ENCODE data around the gene PTK6.

Gene PTK6

DNA sequence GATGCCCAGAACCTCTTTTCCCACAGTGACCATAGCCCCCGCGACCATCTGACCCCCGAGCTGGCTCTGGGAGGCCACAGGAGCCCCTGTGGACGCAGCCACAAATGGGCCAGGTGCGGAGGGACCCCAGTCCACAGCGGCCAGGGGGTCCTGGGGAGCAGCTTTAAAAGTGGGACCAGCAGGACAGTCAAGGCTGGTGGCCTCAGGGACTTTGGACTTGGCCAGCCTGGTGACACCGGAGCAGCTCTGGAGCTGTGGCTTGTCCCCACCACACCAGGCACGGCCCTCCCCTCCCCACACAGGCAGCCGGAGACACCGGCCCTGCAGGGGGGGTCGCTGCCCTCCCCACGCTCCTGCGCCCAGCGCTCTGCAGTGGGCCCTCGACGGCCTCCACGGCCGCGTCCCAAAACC lies 20.3 kb upstream of the PTK6 start:
- DNase-seq (ENCODE audit: low read depth in 3 of 3) = no peak

DNA sequence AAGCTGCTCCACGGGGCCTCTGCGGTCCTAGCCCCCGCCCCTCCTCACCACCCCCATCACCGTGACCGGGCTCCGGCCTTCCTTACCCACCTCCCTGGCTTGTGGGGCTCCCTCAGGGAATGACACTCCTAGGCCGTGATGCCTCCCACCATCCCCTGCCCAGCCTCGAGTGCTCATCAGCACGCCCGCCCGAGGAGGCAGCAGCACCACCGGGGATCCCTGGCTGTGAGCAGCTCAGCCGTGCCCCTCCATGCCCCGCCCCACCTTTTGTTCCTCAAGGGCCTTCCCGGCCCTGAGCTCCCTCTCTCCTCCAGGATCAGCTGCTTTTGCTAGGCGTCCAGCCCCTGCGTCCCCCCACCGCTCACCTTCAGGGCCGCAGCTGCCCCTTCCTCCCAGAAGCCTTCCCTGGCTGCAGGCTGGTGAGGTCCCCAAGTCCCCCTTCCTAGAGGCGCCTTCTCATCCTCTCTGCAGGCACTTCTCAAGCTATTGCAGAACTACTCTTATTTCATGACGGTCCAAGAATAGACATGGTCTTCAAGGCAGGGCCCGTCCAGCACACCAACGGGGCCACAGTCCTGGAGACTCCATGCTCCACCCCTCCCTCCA lies 19.8 kb upstream of the PTK6 start:
- no peak for DNase-seq (ENCODE audit: low read depth in 3 of 3)

DNA sequence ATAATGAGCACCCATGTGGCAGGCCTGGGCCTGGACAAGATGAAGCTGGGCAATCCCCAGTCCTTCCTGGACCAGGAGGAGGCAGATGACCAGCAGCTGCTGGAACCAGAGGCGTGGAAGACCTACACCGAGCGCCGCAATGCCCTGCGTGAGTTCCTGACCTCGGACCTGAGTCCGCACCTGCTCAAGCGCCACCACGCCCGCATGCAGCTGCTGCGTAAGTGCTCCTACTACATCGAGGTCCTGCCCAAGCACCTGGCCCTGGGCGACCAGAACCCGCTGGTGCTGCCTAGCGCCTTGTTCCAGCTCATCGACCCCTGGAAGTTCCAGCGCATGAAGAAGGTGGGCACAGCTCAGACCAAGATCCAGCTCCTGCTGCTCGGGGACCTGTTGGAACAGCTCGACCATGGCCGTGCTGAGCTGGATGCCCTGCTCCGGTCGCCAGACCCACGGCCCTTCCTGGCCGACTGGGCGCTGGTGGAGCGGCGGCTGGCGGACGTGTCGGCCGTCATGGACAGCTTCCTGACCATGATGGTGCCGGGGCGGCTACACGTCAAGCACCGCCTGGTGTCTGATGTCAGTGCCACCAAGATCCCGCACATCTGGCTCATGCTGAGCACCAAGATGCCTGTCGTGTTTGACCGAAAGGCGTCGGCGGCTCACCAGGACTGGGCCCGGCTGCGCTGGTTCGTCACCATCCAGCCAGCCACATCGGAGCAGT lies 18.6 kb upstream of the PTK6 start:
- DNase-seq (ENCODE audit: low read depth in 3 of 3) = no peak

DNA sequence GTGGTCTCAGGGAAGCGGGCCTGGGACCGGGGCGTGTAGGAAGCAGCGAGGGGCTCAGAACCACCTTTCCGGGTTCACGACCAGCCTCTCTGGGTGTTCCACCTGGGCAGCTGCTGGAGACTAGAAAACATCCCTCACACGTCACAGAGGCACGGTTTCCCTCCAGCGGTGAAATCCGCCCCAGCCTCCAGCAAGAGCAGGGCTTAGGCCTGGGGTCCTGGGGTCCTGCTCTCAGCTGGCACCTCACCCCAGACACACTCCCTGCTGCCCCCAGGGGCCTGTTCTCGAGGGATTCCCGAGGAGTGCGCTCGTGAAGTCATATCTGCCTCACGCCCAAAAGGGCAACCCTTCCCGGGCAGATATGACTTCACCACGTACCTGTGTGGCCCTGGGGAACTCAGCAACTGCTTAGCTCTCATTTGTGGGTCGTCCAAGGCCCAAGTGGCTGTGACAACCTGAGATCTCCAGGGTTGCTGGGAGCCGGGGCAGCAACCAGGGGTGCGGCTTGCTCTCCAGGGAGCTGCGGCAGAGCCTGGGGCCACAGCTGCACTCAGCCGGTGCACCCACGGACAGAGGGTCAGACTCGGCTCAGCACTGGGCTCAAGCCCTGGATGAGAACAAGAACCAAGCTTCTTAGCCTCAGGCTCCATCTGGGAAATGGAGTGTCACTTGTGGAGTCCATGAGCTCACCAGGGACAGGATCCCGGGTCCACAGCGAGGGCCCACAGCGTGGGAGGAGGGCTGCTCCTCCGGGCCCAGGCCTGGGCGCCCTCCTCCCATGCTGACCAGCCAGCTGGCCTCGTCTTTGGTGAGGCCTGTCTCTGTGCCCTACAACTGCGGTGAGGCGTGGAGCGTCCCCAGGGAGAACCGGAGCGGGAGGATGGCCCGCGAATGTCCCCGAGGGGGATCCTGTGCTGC lies 17.4 kb upstream of the PTK6 start:
- no peak for DNase-seq (ENCODE audit: low read depth in 3 of 3)

DNA sequence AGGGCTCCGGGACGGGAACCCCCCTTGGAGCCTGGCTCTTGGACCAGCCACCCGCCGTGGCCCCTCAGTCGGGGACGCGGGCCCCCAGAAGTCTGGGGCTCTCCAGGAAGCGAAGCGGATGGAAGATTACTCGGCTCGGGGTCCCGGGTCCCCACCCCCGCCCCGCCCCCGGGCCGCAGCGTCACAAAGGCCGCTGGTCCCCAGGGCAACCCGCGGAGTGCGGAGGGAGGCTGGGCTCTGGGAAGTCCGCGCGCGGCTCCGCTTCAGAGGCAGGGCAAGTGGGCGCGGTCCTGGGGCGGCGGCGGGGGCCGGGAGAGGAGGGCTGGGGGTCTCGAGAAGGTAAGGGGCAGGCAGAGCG lies 16.7 kb upstream of the PTK6 start, which contains the start of gene FNDC11:
Gene FNDC11 (plus strand): TSS at position 227 of the 358 bp plus-strand sequence. CDS start 1,505 bp downstream, outside the sequence.
- DNase-seq (ENCODE audit: low read depth in 3 of 3) = peak; percentile 27 to 50 (median 37)

DNA sequence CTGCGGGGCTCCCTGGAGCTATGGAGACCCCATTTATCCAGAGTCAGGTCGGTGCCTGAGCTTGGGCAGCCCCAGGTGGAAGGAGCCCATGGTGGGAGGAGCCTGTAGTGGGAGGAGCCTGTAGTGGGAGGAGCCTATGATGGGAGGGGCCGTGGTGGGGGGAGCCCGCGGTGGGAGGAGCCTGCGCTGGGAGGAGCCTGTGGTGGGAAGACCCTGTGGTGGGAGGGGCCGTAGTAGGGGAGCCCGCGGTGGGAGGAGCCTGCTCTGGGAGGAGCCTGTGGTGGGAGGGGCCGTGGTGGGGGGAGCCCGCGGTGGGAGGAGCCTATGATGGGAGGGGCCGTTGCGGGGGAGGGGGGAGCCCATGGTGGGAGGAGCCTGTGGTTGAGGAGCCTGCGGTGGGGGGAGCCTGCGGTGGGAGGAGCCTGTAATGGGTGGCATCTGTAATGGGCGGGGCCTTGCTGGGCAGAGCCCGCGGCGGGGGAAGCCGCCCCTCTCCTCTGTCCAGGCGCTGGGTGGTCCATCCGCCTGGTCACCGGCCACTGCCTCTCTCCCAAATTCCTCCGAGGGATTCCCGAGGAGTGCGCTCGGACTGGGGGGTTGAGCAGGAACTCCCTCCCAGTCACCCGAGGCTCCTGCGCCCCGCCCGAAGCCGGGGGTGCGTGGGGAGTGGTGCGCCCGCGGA lies 16.2 kb upstream of the PTK6 start:
- peak; percentile 68 to 92 (median 78) for DNase-seq (ENCODE audit: low read depth in 3 of 3)

DNA sequence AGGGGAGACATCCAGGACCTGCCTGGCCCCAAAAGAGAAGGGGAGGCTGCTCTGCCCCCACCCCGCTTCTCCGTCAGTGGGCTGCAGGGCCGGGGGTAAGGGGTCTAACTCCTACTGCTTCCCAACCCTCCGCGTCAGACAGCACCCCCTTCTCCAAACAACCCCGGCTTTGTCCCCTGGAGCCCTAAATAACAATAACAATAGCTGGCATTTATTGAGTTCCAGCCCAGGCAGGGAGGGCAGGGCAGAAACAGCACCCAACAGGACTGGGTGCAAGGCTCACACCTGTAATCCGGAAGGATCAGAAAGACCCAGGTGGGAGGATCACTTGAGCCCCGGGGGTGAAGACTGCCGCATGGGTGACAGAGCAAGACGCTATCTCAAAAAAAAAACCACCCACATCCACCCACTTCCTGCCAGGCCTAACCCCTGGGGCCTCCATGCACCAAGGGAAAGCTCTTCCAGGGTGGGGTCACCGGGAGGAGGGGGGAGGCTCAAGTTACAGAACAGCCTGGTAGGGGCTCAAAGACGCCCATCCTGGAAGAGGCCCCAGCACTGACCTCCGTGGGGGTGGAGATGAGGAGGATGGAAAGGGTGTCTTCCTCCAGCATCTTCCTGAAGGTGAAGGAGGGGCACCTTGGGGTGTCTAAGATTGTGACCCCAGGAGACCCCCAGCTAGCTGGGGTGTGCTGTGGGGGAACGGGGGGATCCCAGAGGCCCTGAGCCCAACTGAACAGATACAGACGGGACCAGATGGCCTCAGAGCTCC lies 15.5 kb upstream of the PTK6 start:
- peak in 2 of 3 experiments; percentile 26 to 39 for DNase-seq (ENCODE audit: low read depth in 3 of 3)

DNA sequence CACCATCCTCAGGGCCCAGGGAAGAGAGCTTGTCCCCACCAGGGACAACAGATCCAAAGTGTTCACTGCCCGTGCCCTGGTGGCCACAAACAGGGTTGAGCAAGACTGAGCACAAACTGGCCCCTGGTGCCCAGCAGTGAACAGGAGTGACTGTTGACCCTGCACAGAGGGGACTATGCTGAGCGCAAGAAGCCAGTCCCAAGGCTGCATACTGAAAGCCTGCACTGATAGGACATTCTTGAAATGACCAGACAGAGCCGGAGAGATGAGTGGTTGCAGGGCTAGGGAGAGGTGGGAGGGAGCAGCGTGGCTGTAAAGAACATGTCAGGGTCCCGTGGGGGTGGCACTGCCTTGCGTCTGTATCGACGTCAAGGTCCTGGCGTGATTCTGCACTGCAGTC lies 13.9 kb upstream of the PTK6 start:
- no peak for DNase-seq (ENCODE audit: low read depth in 3 of 3)

DNA sequence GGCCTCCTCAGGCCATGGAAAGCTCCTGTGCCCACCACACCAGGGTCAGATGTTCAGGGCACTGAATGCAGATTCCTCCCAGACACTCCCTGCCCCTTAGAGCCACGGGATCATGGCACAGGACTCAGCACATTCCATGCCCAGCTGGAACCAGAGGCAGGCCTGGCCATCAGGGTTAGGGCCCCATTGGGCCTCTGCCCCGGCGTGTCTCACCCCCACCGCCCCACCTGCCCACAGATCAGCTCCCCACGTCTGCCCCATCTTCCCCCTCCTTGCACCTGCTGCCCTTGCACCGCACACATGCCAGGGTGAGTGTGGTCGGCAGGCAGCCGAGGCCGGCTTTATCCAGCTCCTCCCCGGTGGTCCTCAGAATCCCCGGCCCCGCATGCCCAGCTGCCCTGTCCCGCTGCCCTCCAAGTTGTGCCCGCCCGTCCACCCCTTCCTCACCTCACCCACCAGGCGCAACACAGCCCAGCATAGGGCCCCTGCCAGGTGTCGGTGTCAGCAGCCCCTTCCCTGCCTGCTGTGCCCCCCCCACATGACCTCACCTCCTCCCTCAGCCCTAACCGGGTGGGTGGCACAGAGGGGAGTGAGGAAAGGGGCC lies 12.6 kb upstream of the PTK6 start:
- no peak for DNase-seq (ENCODE audit: low read depth in 3 of 3)

DNA sequence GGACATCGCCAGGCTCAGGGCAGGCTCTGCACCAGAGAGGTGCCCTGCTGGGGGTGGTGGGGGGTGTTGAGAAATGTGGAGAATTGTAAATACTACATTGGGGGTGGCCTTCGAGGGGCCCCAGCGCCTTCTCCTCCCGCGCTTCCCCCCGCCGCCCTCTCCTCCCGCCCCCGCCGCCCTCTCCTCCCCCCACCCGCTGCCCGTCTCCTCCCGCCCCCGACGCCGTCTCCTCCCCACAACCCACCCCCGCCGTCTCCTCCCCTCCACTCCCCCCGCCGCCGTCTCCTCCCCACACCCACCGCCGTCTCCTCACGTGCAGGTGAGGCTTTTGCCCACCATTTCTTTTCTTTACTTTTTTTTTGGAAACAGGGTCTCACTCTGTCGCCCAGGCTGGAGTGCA lies 11.8 kb upstream of the PTK6 start:
- no peak for DNase-seq (ENCODE audit: low read depth in 3 of 3)

DNA sequence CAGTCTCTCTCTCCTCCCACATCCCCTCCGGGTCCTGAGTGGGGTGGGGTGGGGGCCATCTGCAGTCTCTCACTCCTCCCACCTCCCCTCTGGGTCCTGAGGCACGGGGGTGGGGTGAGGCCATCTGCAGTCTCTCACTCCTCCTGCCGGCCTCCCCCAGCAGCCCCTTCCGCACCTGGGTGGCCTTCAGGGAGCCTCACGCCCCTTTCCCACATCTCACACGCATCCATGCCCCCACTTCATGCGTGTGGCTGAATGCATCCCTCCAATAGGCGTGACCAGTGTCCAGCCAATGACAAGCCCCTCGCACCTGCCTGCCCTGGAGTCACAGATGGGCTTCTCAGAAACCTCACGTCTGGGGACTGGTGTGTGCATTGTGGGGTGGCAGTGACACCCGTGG lies 11.4 kb upstream of the PTK6 start:
- DNase-seq (ENCODE audit: low read depth in 3 of 3) = no peak

DNA sequence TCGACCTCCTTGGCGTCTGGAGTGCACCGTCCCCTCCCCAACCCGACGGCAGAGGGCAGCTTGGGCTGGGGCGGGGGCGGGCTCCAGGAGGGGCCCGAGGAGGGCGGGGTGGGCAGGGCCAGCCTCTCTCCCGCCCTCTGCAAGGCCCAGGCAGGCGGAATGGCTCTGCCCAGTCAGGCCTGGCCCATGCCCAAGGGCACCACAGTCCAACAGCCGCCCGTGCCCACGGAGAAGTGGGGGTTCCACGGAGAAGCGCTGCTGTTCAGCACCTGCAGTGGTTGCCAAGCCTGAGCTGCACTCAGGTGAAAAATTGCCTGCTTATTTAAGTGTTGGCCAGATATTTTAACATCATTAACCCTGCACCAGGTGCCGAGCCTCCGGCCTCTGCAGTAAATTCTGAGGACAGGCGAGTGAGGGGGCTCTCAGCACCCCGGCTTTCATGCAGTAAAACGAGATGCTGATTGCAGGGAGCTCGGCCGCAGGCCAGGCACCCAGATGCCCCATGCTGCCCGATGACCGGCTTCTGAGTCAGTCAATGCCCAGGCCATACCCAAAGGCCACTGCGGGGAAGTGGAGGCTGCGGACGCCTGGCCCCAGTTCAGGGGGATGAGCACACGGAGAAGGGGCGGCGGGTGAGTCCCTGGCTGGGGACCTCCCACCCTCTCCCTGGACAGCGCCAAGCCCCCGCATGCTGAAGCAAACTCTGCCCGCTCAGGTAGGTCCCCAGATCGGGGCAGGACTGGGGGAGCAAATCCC lies 10.7 kb upstream of the PTK6 start, which contains the start of gene SRMS:
Gene SRMS (minus strand): TSS at position 25 of the 756 bp plus-strand sequence. CDS start 286 bp downstream, outside the sequence.
- DNase-seq (ENCODE audit: low read depth in 3 of 3) = no peak

DNA sequence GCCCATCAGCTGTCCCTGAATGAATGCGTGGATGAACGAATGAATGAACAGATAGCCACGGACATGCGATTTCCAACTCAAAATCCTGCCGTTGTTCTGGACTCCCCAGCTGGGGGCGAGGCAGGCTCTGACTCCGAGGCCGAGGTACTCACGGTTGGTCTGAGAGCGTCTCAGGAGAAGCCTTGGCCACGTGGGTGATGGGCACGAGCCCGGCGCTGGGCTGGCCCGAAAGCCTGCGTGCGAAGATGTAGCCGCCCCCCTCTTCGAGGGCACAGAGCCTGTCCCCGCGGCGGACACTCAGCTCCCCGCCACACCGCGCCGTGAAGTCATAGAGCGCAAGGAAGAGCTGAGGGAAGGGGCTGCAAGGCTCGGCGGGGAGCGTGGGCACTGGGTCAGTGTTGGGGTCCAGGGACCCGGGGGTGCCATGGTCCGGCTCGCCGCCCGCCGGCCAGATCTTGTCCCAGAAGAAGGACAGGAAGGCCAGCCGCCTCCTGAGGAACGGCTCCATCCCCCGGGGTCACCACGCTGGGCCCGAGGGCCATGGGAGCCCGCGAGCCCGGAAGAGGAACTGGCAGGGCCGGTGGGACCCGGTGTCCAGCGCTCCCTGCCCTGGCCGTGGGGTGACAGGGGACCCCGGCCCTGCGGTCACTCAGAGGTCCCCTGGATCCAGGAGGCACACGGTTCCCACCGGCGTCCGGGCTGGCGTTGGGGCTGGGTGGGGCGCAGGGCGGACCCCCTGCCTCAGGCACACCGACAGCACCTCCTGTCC lies 10.0 kb upstream of the PTK6 start:
- no peak for DNase-seq (ENCODE audit: low read depth in 3 of 3)

DNA sequence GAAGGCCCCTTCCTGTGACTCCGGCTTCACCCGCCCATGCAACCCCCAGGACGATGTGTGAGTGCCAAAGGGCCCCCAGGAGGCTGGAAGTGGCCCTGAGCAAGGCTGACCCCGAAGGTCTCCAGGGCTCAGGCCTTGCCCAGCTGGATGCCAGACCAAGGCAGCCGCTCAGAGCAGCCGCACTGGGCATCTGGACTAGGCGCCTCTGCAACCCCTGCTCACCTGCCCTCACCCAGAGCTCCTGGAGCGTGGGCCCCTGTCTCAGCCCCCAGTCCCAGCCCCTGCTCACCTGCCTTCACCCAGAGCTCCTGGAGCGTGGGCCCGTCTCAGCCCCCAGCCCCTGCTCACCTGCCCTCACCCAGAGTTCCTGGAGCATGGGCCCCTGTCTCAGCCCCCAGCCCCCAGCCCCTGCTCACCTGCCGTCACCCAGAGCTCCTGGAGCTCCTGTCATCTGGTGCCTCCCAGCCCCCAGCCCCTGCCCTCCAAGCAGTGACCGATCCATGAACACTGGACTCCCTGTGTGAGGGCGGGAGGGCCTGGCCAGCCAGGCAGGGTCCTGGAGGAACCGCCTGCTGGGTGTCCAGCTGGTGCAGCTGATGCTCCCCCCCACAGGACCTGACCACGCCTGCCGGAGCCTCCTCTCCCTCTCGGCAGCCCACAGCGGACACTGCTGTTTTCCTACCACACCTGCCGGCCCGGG lies 9.2 kb upstream of the PTK6 start:
- DNase-seq (ENCODE audit: low read depth in 3 of 3) = no peak

DNA sequence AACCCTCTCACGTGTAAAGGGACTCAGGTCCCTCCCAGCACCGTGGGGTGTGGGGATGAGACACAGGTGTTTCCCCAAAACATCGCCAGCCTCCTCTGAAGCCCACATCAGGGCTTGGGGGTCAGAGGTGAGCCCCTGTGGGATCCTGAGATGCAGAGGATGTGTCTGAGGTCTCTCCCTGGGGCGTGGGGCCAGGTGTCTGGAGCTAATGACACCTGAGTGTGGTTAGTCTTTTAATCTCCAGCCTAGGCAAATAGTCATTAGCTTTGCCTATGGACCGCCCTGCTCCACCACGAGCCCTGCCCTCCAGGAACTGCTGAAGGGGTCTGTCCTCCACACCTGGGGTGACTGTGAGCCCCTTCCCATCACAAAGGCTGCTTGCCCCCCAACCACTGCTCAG lies 8.6 kb upstream of the PTK6 start:
- no peak for DNase-seq (ENCODE audit: low read depth in 3 of 3)

DNA sequence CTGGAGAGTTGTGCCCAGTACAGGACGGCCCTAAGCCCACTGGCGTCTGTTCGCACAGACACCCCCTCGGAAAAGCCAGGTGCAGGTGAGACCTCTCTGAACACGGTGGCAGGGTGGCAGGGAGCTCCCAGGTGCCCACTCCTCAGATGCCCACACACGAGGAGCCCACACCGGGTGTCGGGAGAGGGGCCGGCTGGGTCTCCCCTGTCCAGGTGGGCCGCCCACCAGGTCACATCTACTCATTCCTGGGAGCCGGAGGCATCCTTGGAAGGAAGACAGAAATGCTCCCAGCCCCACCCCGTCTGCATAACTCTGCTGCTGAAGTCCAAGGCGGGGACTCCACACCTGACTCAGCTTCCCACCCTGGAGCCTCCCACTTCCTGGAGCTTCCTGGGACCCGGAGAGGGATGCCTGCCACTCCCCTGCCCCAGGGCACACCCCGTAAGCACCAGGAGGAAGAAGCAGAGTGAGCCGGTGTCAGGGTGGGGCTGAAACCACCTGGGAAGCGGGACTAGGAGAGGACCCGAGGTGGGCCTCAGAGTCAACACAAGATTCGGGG lies 7.9 kb upstream of the PTK6 start:
- DNase-seq (ENCODE audit: low read depth in 3 of 3) = no peak

DNA sequence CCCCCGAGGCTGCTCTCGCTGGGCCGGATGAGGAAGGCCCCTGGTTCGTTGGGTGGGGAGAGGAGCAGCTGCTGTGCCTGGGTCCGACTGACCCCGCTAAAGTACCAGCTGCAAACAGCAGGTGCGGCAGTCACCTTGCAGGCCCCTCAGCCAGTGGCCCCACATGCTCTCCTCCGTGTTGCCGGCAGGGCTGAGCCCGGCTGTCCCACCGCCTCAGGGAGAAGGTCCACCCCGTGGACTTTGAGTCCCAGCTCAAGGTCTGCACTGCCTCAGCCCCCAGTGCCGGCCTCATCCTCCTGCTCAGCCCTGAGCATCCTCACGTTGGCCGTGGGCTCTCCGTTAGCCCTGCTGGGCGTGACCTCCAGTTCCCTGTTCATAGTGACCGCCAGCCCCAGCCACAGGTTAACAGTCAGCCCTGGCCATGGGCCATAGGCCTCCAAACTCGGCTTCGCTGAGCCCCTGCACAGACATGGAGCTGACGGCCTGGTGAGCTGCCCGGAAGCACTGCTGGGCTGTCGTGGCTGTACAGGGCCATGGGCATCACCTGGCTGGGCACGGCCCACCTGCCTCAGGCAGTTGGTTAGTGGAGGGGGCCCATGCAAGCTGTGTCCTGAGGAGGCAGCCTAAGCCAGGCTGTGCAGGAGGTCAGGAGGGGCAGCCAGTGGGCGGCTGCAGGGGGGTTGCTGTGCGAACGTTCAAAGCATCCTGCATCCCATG lies 7.2 kb upstream of the PTK6 start:
- no peak for DNase-seq (ENCODE audit: low read depth in 3 of 3)

DNA sequence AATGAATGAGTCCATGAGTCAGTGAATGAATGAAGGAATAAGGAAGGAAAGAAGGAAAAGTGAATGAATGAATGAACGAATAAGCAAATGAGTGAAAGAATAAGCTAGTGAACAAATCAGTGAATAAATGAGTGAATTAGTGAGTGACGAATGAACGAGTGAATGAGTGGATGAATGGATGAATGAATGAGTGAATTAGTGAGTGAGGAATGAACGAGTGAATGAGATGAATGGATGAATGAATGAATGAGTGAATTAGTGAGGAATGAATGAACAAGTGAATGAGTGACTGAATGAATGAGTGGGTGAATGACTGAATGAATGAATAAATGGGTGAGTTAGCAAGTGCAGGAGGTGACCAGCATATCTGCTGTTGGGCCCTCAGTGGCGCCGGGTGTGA lies 6.6 kb upstream of the PTK6 start:
- DNase-seq (ENCODE audit: low read depth in 3 of 3) = no peak
